ENCODE data around the gene SPON2.
A peak's percentile ranks its signal among the peaks of the same experiment; 100 is the strongest.

SPON2 gene

GRCh38 chr4:1172971-1173757, 781 bp upstream of the SPON2 start:
- no peak overlapping the region for H3K4me3 ChIP-seq (ENCODE audit: low read depth, low read length)

GRCh38 chr4:1171311-1172227, 814 bp downstream of the SPON2 start:
- peak overlapping the region; percentile 17 for H3K4me3 ChIP-seq (ENCODE audit: low read depth, low read length)

- no peak overlapping the region for H3K4me3 ChIP-seq (ENCODE audit: low read depth, low read length)
These were observed 1.4 kb downstream of the SPON2 start for GRCh38 chr4:1170976-1171310.

GRCh38 chr4:1170156-1170975, 2.0 kb downstream of the SPON2 start:
- no peak overlapping the region for H3K4me3 ChIP-seq (ENCODE audit: low read depth, low read length)

- no peak overlapping the region for H3K4me3 ChIP-seq (ENCODE audit: low read depth, low read length)
These were observed 2.7 kb downstream of the SPON2 start for GRCh38 chr4:1169691-1170096.

GRCh38 chr4:1169171-1169671, 3.2 kb downstream of the SPON2 start:
- no peak overlapping the region for H3K4me3 ChIP-seq (ENCODE audit: low read depth, low read length)

- no peak overlapping the region for H3K4me3 ChIP-seq (ENCODE audit: low read depth, low read length)
These were observed 3.9 kb downstream of the SPON2 start for GRCh38 chr4:1168191-1169101.

GRCh38 chr4:1167244-1167949, 5.0 kb downstream of the SPON2 start:
- peak overlapping the region; percentile 37 for H3K4me3 ChIP-seq (ENCODE audit: low read depth, low read length)

GRCh38 chr4:1166509-1167243, 5.7 kb downstream of the SPON2 start:
- no peak overlapping the region for H3K4me3 ChIP-seq (ENCODE audit: low read depth, low read length)

- H3K4me3 ChIP-seq (ENCODE audit: low read depth, low read length), result no peak overlapping the region
These were observed 7.3 kb downstream of the SPON2 start for GRCh38 chr4:1164956-1165545.

- no peak overlapping the region for H3K4me3 ChIP-seq (ENCODE audit: low read depth, low read length)
These were observed 7.9 kb downstream of the SPON2 start for GRCh38 chr4:1164444-1164843.

- H3K4me3 ChIP-seq (ENCODE audit: low read depth, low read length), result no peak overlapping the region
These were observed 8.3 kb downstream of the SPON2 start for GRCh38 chr4:1164040-1164439.

- H3K4me3 ChIP-seq (ENCODE audit: low read depth, low read length), result no peak overlapping the region
These were observed 12.0 kb downstream of the SPON2 start for GRCh38 chr4:1160351-1160750.

GRCh38 chr4:1156069-1156468, 16.3 kb downstream of the SPON2 start:
- H3K4me3 ChIP-seq (ENCODE audit: low read depth, low read length), result no peak overlapping the region

GRCh38 chr4:1155314-1155713, 17.1 kb downstream of the SPON2 start:
- no peak overlapping the region for H3K4me3 ChIP-seq (ENCODE audit: low read depth, low read length)

- no peak overlapping the region for H3K4me3 ChIP-seq (ENCODE audit: low read depth, low read length)
These were observed 17.7 kb downstream of the SPON2 start for GRCh38 chr4:1154523-1155182.

- no peak overlapping the region for H3K4me3 ChIP-seq (ENCODE audit: low read depth, low read length)
These were observed 18.3 kb downstream of the SPON2 start for GRCh38 chr4:1154126-1154522.

- H3K4me3 ChIP-seq (ENCODE audit: low read depth, low read length), result no peak overlapping the region
These were observed 18.8 kb downstream of the SPON2 start for GRCh38 chr4:1153567-1154090.
